K562 (cell line): ENCODE results near the gene TP53RK.

ENCODE experiments used
- HOXB6 ChIP-seq: fragments of 250-450 bp; sonication (Bioruptor Pico); IDR thresholded peaks from 2 replicates; pipeline ENCODE4 v1.5.1; 2022; ENCODE audit warnings: mild to moderate bottlenecking, borderline replicate concordance
- JUN ChIP-seq, 2 experiments: sonication (generic) in 1 of 2; formaldehyde crosslinking in 1 of 2; IDR thresholded peaks; 2 replicates each; pipeline versions ENCODE4 v1.6.1 to v1.8.0; 2012 to 2022; ENCODE audit warnings: borderline replicate concordance in 2 of 2, mild to moderate bottlenecking in 2 of 2, improper control_type of control experiment in 1 of 2, low read depth in 1 of 2, low read length in 1 of 2, missing genetic modification reagents in 1 of 2
- LARP7 ChIP-seq: fragments of 450-650 bp; IDR thresholded peaks from 2 replicates; pipeline ENCODE4 v1.6.1; 2016
- MEF2A ChIP-seq: IDR thresholded peaks from 2 replicates; pipeline ENCODE4 v1.6.1; 2011; ENCODE audit warnings: low read depth, mild to moderate bottlenecking, low read length, moderate library complexity; ENCODE audit not compliant: control insufficient read depth
- MYNN ChIP-seq, 2 experiments: sonication (generic); formaldehyde crosslinking in 1 of 2; IDR thresholded peaks; 2 replicates each; pipeline versions ENCODE4 v1.5.0 to v1.6.1; 2016 to 2020; ENCODE audit warnings: antibody characterized with exemption in 1 of 2, missing genetic modification reagents in 1 of 2
- SAP30 ChIP-seq: fragments of 200-600 bp; sonication (generic); IDR thresholded peaks from 2 replicates; pipeline ENCODE4 v1.6.1; 2012; ENCODE audit warnings: borderline replicate concordance, low read depth, mild to moderate bottlenecking, moderate library complexity, low read length, control low read depth, inconsistent platforms; ENCODE audit not compliant: insufficient read depth, poor library complexity, severe bottlenecking
- SPI1 ChIP-seq: IDR thresholded peaks from 2 replicates; pipeline ENCODE4 v1.6.1; 2011; ENCODE audit warnings: low read depth, low read length, control low read depth, borderline replicate concordance
- STAT6 ChIP-seq: sonication (generic); formaldehyde crosslinking; IDR thresholded peaks from 2 replicates; pipeline ENCODE4 v1.8.1; 2023; ENCODE audit warnings: mild to moderate bottlenecking, missing genetic modification reagents
- ZBTB40 ChIP-seq, 2 experiments: fragments of 450-650 bp in 1 of 2; sonication (generic) in 1 of 2; formaldehyde crosslinking in 1 of 2; IDR thresholded peaks; 2 replicates each; pipeline versions ENCODE4 v1.7.1 to v1.9.0; 2016 to 2022; ENCODE audit warnings: inconsistent platforms in 1 of 2, mild to moderate bottlenecking in 1 of 2, missing genetic modification reagents in 1 of 2
- ZNF143 ChIP-seq: sonication (generic); formaldehyde crosslinking; IDR thresholded peaks from 2 replicates; pipeline ENCODE4 v1.9.0; 2022; ENCODE audit warnings: mild to moderate bottlenecking, missing genetic modification reagents

DNA sequence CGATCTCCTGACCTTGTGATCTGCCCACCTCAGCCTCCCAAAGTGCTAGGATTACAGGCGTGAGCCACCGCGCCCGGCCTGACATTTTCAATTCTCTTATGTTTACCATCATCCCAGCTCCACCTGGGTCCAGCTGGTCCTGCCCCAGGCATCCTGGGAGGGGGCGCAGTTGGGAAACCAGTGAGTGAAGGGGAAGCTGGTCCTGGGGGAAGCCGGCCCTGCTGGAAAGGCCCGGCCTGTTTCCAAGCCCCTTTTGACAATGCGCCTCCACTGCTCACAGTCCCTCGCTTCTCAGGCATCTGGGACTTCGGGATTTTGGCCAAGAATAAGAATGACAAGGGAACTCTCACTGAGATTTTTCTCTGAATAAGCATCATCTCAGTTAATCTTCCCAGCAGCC is 52.2 kb downstream of the TP53RK start:
- no peak for TF ChIP-seq ZBTB40 (IDR thresholded peaks at IDR 0.05)
- no peak for TF ChIP-seq ZBTB40 (CRISPR knock-in tag; IDR thresholded peaks at IDR 0.05)
- no peak for TF ChIP-seq HOXB6 (CRISPR knock-in tag)
- TF ChIP-seq ZNF143 (CRISPR knock-in tag), result no peak
- TF ChIP-seq JUN (IDR thresholded peaks at IDR 0.05; ENCODE audit: borderline replicate concordance, low read depth, low read length), result no peak
- no peak for TF ChIP-seq JUN (CRISPR knock-in tag; IDR thresholded peaks at IDR 0.05; ENCODE audit: borderline replicate concordance)
- TF ChIP-seq LARP7, result no peak
- TF ChIP-seq MEF2A, result no peak
- no peak for TF ChIP-seq STAT6 (CRISPR knock-in tag)
- TF ChIP-seq SAP30, result no peak
- no peak for TF ChIP-seq SPI1
- no peak for TF ChIP-seq MYNN (IDR thresholded peaks at IDR 0.05)
- TF ChIP-seq MYNN (CRISPR knock-in tag; IDR thresholded peaks at IDR 0.05), result no peak
